Activated T-cell treated with anti-CD3 and anti-CD28 coated beads for 24 hours (primary cell): ENCODE results near the gene PSMD6.

Experiments
- DNase-seq: peaks from one replicate; pipeline ENCODE4 v3.0.0-alpha.2; 2020; ENCODE audit warnings: low read depth

PSMD6 gene

GRCh38 chr3:64046592-64046991 is 23.3 kb upstream of the PSMD6 start:
- DNase-seq: no peak

GRCh38 chr3:64042952-64043351 is 19.7 kb upstream of the PSMD6 start:
- DNase-seq: no peak

GRCh38 chr3:64039981-64040733 is 16.9 kb upstream of the PSMD6 start:
- no peak for DNase-seq

GRCh38 chr3:64039332-64039731 is 16.0 kb upstream of the PSMD6 start:
- DNase-seq: no peak

GRCh38 chr3:64038253-64038767 is 15.0 kb upstream of the PSMD6 start:
- no peak for DNase-seq

GRCh38 chr3:64037084-64037483 is 13.8 kb upstream of the PSMD6 start:
- no peak for DNase-seq

- no peak for DNase-seq
Observed at GRCh38 chr3:64033069-64033468, 9.8 kb upstream of the PSMD6 start.

- no peak for DNase-seq
Observed at GRCh38 chr3:64031540-64032508, 8.5 kb upstream of the PSMD6 start.

- peak; percentile 77 for DNase-seq
Observed at GRCh38 chr3:64030741-64031140, 7.4 kb upstream of the PSMD6 start.

- DNase-seq: no peak
Observed at GRCh38 chr3:64029287-64029686, 6.0 kb upstream of the PSMD6 start.

- DNase-seq: no peak
Observed at GRCh38 chr3:64028754-64029153, 5.5 kb upstream of the PSMD6 start.

- DNase-seq: no peak
Observed at GRCh38 chr3:64027658-64028057, 4.4 kb upstream of the PSMD6 start.

GRCh38 chr3:64026346-64026745 is 3.1 kb upstream of the PSMD6 start:
- no peak for DNase-seq

GRCh38 chr3:64023861-64024223 is 548 bp upstream of the PSMD6 start:
- DNase-seq: no peak

GRCh38 chr3:64022451-64023186 is 675 bp downstream of the PSMD6 start:
- DNase-seq: peak; percentile 2

- no peak for DNase-seq
Observed at GRCh38 chr3:64021922-64022321, 1.4 kb downstream of the PSMD6 start.

- no peak for DNase-seq
Observed at GRCh38 chr3:64019879-64020278, 3.4 kb downstream of the PSMD6 start.

GRCh38 chr3:64019271-64019670 is 4.0 kb downstream of the PSMD6 start:
- DNase-seq: no peak

GRCh38 chr3:64016941-64017620 is 6.2 kb downstream of the PSMD6 start:
- no peak for DNase-seq

- no peak for DNase-seq
Observed at GRCh38 chr3:64011685-64012084, 11.6 kb downstream of the PSMD6 start.

GRCh38 chr3:64010199-64010598 is 13.1 kb downstream of the PSMD6 start:
- no peak for DNase-seq

- DNase-seq: no peak
Observed at GRCh38 chr3:64009528-64009927, 13.8 kb downstream of the PSMD6 start.
